RPMI7951 (cell line): ENCODE data around the gene PAEP. TPM values are rescaled to one million over a fixed set of nuclear protein-coding genes. Genes with fewer than 3 reads are reported as not detected.

Source experiments
- DNase-seq: peaks from one replicate; pipeline ENCODE4 v3.0.0-alpha.2; 2012; ENCODE audit warnings: low read depth
- total RNA-seq: library from RNA; depleted of rRNA; stranded (reverse); fragments of >200 nt; shearing (Covaris generic); gene quantifications from 2 replicates; pipeline ENCODE4 v1.2.3, GENCODE V29; 2014

The PAEP gene
- total RNA-seq, 1 experiment from 2014 or later, result not detected

- DNase-seq, result no peak
Measured at GRCh38 chr9:135600296-135600817, 38.8 kb downstream of the PAEP start.

- no peak for DNase-seq
Measured at GRCh38 chr9:135601988-135602387, 40.4 kb downstream of the PAEP start.

GRCh38 chr9:135602789-135603481, 41.4 kb downstream of the PAEP start:
- DNase-seq, result peak; percentile 15

GRCh38 chr9:135604437-135605237, 43.1 kb downstream of the PAEP start:
- no peak for DNase-seq

- DNase-seq, result no peak
Measured at GRCh38 chr9:135605238-135605781, 43.8 kb downstream of the PAEP start.

GRCh38 chr9:135606885-135607259, 45.3 kb downstream of the PAEP start:
- no peak for DNase-seq

GRCh38 chr9:135607401-135608293, 46.1 kb downstream of the PAEP start:
- DNase-seq, result no peak

- DNase-seq, result no peak
Measured at GRCh38 chr9:135608294-135608998, 46.9 kb downstream of the PAEP start.

GRCh38 chr9:135608999-135609317, 47.4 kb downstream of the PAEP start:
- no peak for DNase-seq

GRCh38 chr9:135609366-135609955, 47.9 kb downstream of the PAEP start:
- no peak for DNase-seq

- DNase-seq, result no peak
Measured at GRCh38 chr9:135610290-135611141, 49.0 kb downstream of the PAEP start.

- no peak for DNase-seq
Measured at GRCh38 chr9:135611142-135611874, 49.8 kb downstream of the PAEP start.

- no peak for DNase-seq
Measured at GRCh38 chr9:135611875-135612209, 50.3 kb downstream of the PAEP start.

- DNase-seq, result no peak
Measured at GRCh38 chr9:135612437-135612836, 50.9 kb downstream of the PAEP start.

GRCh38 chr9:135612981-135613910, 51.7 kb downstream of the PAEP start:
- no peak for DNase-seq

GRCh38 chr9:135613946-135614805, 52.6 kb downstream of the PAEP start:
- DNase-seq, result no peak
